Stimulated activated CD4-positive, alpha-beta T cell treated with anti-CD3 and anti-CD28 coated beads, TNF-alpha, amount 100 ng/mL, for 48 hours (primary cell): ENCODE results near the gene ODC1.

Experiments used
- DNase-seq, 3 donors: peaks; one replicate each; pipeline ENCODE4 v3.0.0-alpha.2; 2020; ENCODE audit warnings: low read depth in 3 of 3

The ODC1 gene

GRCh38 chr2:10400568-10400977, 47.6 kb downstream of the ODC1 start:
- DNase-seq = peak in 1 of 3 donors; percentile 45

DNA sequence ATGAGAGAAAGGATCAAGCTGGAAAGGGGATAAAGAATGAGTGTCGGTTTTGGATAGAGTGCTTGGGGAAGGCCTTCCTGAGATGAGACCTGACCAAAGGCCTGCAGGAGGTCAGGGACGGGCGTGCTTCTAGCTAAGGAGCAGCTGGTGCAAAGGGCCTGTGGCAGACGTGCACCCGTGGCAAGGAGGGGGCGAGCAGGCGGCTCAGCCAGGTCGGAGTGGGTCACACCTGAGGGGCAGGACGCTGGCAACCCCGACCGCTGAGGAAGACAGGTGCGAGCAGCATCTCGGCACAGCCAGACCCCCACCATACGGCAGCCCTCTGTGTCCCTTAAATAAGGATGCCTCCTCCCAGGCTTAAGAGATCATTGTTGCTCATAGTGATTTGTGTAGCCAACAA, 48.1 kb downstream of the ODC1 start:
- no peak for DNase-seq

DNA sequence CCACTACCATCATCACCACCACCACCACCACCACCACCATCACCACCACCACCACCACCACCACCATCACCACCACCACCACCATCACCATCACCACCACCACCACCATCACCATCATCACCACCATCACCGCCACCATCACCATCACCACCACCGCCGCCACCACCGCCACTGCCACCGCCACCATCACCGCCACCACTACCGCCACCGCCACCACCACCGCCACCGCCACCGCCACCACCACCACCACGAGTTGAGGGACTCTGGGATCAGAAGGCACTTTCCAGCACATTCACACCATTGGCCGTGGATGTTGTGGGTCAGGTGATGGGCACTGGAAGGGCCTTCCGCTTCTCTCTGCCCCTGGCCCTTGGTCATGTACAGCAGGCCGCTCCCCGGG, 48.8 kb downstream of the ODC1 start:
- DNase-seq = no peak

DNA sequence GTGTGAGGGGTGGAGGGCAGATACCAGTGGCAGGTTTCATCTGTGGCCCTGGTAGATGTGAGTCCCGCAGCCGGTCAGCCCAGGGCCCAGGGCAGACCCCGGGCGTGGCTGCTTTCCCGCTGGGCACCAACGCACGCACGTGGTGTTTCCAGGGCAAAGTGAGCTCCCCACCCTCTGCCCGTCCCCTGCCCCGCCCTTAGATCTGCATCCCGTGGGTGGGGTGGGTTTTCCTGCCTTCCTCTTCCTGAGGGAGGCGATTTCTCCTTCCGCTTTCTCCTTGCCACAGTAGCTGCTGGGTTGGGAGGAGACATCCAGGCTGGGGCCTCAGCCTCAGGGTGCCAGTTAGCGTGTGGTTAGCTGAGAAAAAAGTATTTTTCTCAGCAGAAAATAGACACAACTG, 49.6 kb downstream of the ODC1 start:
- no peak for DNase-seq

DNA sequence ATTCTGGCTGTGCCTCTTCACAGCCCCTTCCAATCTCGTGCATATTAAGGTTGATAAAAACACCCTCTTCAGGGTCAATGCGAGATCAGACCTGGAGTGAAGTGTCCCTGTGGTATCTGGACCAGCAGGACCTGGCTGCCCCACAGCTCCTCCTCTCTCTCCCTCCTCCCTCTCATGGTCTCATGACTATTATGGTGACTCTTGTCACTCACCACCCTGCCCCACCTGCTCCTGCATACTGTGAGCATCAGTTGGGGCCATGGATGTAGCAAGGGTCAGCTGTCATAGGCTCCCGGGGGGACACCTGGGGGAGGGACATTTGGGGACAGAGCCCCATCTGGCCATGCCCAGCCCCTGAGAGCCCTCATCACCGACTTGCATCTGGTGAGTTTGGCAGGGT, 50.2 kb downstream of the ODC1 start:
- no peak for DNase-seq

GRCh38 chr2:10397297-10397875, 50.7 kb downstream of the ODC1 start:
- no peak for DNase-seq

- no peak for DNase-seq
These were observed 51.7 kb downstream of the ODC1 start for GRCh38 chr2:10396464-10396863.

- no peak for DNase-seq
These were observed 52.2 kb downstream of the ODC1 start for GRCh38 chr2:10395893-10396292.

- no peak for DNase-seq
These were observed 54.5 kb downstream of the ODC1 start for GRCh38 chr2:10393640-10393982.

DNA sequence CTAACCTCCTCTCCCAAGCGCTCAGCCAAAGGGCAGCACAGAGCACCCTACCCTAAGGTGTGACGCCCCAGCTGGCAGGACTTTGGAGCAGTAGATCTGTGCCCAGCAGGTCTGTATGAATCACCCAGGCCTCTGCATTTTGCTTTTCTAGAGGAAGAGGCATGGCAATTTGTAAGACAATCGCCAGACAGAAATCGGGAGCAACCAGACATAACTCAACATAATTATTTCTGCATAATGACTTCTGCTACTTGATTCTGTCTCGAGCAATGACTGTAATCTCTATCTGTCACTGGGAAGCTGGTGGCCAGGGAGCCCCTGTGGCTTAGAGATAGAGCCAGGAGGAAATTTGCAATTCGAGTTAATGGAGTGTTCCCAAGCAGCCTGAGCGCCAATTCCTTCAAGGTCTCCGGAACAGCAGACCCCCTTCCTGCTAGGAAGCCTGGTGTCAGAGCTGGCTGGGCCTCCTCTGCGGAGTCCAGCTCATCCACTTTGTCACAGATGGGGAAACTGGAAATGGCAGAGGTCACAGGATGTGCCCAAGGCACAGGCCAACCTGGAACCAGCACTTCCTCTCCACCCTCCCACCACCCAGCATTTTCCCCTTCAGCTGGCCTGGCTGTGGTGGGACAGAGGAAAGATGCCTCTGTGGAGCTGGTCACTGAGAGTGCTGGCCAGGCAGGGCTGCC, 55.0 kb downstream of the ODC1 start:
- no peak for DNase-seq

DNA sequence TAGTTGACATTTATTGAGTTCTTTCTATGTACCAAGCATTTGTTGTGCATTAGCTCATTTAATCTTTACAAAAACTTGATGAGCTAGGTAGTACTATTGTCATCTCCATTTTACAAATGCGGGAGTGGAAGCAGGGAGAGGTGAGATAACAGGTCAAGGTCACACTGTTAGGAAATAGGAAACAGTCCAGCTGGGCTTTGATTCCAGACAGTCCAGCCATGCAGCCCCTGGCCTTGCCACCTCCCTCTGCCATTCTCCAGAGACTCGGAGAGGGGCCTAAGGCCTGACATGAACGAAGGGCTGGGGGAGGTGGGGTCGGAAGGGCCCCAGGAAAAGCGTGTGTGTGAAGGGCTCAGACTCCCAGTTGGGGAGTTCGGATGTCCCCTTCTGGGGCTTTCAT, 55.6 kb downstream of the ODC1 start:
- DNase-seq = no peak

GRCh38 chr2:10392100-10392499, 56.0 kb downstream of the ODC1 start:
- no peak for DNase-seq

- no peak for DNase-seq
These were observed 57.7 kb downstream of the ODC1 start for GRCh38 chr2:10390369-10390801.
